ENCODE results near the gene LSAMP. TPM values are rescaled to one million over a fixed set of nuclear protein-coding genes. Genes with fewer than 3 reads are reported as not detected.

The LSAMP gene
- total RNA-seq, 1 donor from 2014 or later: 64.9 TPM

DNA sequence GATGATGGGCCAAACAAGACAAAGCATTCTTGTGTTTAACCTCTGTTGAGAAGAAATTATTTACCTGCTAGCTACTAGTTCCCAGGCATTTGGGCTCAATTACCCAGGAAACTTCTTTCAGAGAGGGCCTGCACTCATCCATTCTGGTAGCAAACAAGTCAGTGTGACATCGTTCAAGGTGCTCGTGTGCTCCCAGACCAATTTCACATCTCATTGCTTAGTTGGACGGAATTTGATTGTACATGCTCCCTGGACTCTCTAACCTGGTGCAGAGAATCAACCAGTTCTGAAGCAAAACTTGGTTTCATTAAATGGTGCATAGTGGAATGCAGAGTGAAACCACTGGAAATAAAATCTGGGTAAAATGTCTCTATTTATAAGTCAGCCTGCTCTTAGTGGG lies 392.7 kb downstream of the LSAMP start:
- H3K36me3 Mint-ChIP-seq: peaks cover 6% of the 10 kb centered on the region
- no peak for DNase-seq (ENCODE audit: extremely low spot score, unreplicated experiment)
- TF ChIP-seq CTCF (conservative IDR thresholded peaks at IDR 0.05): no peak
- H3K9me3 Mint-ChIP-seq: peaks cover 4% of the 10 kb centered on the region
- H3K4me3 Mint-ChIP-seq: no peak overlapping the region
- H3K27ac Mint-ChIP-seq: no peak overlapping the region
- H3K4me1 Mint-ChIP-seq (ENCODE audit: unreplicated experiment): peaks cover 13% of the 10 kb centered on the region
- no peaks in the 10 kb centered on the region for H3K27me3 Mint-ChIP-seq

DNA sequence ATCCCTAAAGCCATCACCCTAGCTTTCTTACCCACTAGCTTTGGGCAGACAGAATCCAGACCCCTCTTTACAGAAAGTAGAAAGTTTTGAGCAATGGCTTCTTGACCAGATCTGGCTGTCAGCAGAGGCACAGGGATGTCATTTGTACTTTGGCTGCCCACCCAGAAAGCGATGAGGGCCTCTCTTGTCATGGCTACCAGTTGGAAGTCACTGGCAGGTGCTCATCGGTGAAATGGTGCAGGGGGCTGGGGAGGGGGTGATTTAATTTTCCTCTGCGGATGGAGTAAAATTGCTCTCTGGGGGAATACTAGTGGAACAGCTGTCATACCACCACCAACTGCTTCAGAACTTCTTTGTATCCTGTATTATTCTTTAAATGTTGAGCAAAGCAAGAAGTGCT lies 393.7 kb downstream of the LSAMP start:
- DNase-seq (ENCODE audit: extremely low spot score, unreplicated experiment): no peak
- no peaks in the 10 kb centered on the region for H3K27me3 Mint-ChIP-seq
- no peak overlapping the region for H3K27ac Mint-ChIP-seq
- H3K9me3 Mint-ChIP-seq: peaks cover 4% of the 10 kb centered on the region
- no peak overlapping the region for H3K4me3 Mint-ChIP-seq
- H3K4me1 Mint-ChIP-seq (ENCODE audit: unreplicated experiment): peaks cover 10% of the 10 kb centered on the region
- peaks cover 6% of the 10 kb centered on the region for H3K36me3 Mint-ChIP-seq
- TF ChIP-seq CTCF (conservative IDR thresholded peaks at IDR 0.05): no peak

GRCh38 chr3:116051040-116051439 lies 394.2 kb downstream of the LSAMP start:
- H3K27ac Mint-ChIP-seq: no peak overlapping the region
- no peak overlapping the region for H3K4me3 Mint-ChIP-seq
- no peaks in the 10 kb centered on the region for H3K27me3 Mint-ChIP-seq
- peaks cover 13% of the 10 kb centered on the region for H3K4me1 Mint-ChIP-seq (ENCODE audit: unreplicated experiment)
- peaks cover 4% of the 10 kb centered on the region for H3K9me3 Mint-ChIP-seq
- H3K36me3 Mint-ChIP-seq: peaks cover 6% of the 10 kb centered on the region
- no peak for DNase-seq (ENCODE audit: extremely low spot score, unreplicated experiment)
- TF ChIP-seq CTCF (conservative IDR thresholded peaks at IDR 0.05): no peak

GRCh38 chr3:116050311-116050915 lies 394.9 kb downstream of the LSAMP start:
- no peak for TF ChIP-seq CTCF (conservative IDR thresholded peaks at IDR 0.05)
- Mint-ChIP-seq H3K27ac (no peak overlapping the region), H3K36me3 (peaks cover 6% of the 10 kb centered on the region)

DNA sequence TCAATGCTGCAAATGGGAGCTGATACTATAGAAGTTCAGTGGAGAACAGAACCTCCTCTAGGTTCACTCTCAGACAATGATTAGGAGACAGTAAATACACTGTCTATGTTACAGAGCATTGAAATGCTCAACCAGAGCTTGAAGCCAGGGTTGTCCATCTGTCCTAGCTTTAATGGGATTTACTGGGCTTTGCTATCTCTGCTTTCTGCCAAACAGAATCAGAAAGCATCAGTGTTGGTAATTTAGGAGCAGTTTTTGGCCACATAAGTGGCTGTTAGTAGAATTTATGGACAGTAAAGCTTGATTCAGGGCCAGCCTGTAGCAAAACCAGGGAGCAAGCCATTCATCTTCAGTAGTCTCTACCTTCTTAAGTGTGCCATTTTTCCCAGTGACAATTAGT lies 396.3 kb downstream of the LSAMP start:
- TF ChIP-seq CTCF (conservative IDR thresholded peaks at IDR 0.05): no peak
- DNase-seq (ENCODE audit: extremely low spot score, unreplicated experiment): no peak

More at GRCh38 chr3:116050311-116050915, 394.9 kb downstream of the LSAMP start:
- DNase-seq (ENCODE audit: extremely low spot score, unreplicated experiment): no peak
- Mint-ChIP-seq H3K27me3 (no peaks in the 10 kb centered on the region), H3K9me3 (peaks cover 4% of the 10 kb centered on the region), H3K4me3 (no peak overlapping the region), H3K4me1 (ENCODE audit: unreplicated experiment) (peaks cover 13% of the 10 kb centered on the region)

More for the DNA sequence above, 396.3 kb downstream of the LSAMP start:
- Mint-ChIP-seq H3K27me3 (no peaks in the 10 kb centered on the region), H3K27ac (no peak overlapping the region), H3K4me1 (ENCODE audit: unreplicated experiment) (peaks cover 13% of the 10 kb centered on the region), H3K36me3 (peaks cover 10% of the 10 kb centered on the region), H3K9me3 (peaks cover 4% of the 10 kb centered on the region), H3K4me3 (no peak overlapping the region)

Measured in type B pancreatic cell (in vitro differentiated cells).